ENCODE measurements around the gene SP8.

GRCh38 chr7:20738518-20739481 lies 47.9 kb downstream of the SP8 start:
- no peak for TF ChIP-seq CTCF (optimal IDR thresholded peaks at IDR 0.05 in 1 of 3, IDR thresholded peaks at IDR 0.05 in 1 of 3, conservative IDR thresholded peaks at IDR 0.05 in 1 of 3; ENCODE audit: extremely low read depth in 1 of 3, insufficient read depth in 2 of 3, low read length in 3 of 3)
- no peak for TF ChIP-seq EZH2 (IDR thresholded peaks at IDR 0.05; ENCODE audit: low read length)
